Activated T-cell treated with anti-CD3 and anti-CD28 coated beads, Interleukin-2, amount 50 U/mL, for 4 hours (primary cell): ENCODE measurements around the gene PPP1R26. TPM values are rescaled to one million over a fixed set of nuclear protein-coding genes. Genes with fewer than 3 reads are reported as not detected.
"Not testable (repeated sequence)": the region's sequence is repeated elsewhere in the genome, so short reads cannot be mapped to it uniquely, and the experiment has no call there.

Experiments
- ATAC-seq, 2 donors: fragments of 200-7000 bp; cut with Tn5 transposase; one replicate each; pipeline ENCODE4 v1.10.0; 2021
- DNase-seq: peaks from one replicate; pipeline ENCODE4 v3.0.0-alpha.2; 2020
- H3K27me3 Mint-ChIP-seq: one replicate; pipeline ENCODE4 v1.8.0; 2021; ENCODE audit warnings: low read depth, mixed read lengths
- H3K36me3 Mint-ChIP-seq: one replicate; pipeline ENCODE4 v1.8.0; 2022; ENCODE audit warnings: mixed read lengths; ENCODE audit not compliant: insufficient read depth
- H3K4me1 Mint-ChIP-seq: one replicate; pipeline ENCODE4 v1.8.0; 2021; ENCODE audit warnings: low read depth, mixed read lengths
- H3K4me3 Mint-ChIP-seq: one replicate; pipeline ENCODE4 v1.8.0; 2021; ENCODE audit warnings: mild to moderate bottlenecking, moderate library complexity, mixed read lengths
- H3K9me3 Mint-ChIP-seq: one replicate; pipeline ENCODE4 v1.8.0; 2021; ENCODE audit warnings: mixed read lengths
- total RNA-seq, 3 donors: library from RNA; stranded (reverse); gene quantifications; one replicate each; pipeline ENCODE4 v1.2.1, GENCODE V29; 2021

PPP1R26 gene
- total RNA-seq, 3 donors from 2014 or later: 0.94 to 2.4 (median 1.2) TPM

GRCh38 chr9:135525241-135526088 lies 45.9 kb downstream of the PPP1R26 start:
- peaks cover 12% of the 10 kb centered on the region for H3K27me3 Mint-ChIP-seq
- ATAC-seq: no peak
- no peaks in the 10 kb centered on the region for H3K36me3 Mint-ChIP-seq
- no peaks in the 10 kb centered on the region for H3K9me3 Mint-ChIP-seq
- no peak overlapping the region for H3K4me3 Mint-ChIP-seq
- DNase-seq: no peak
- H3K4me1 Mint-ChIP-seq: no peaks in the 10 kb centered on the region

GRCh38 chr9:135526089-135526729 lies 46.6 kb downstream of the PPP1R26 start:
- no peaks in the 10 kb centered on the region for H3K4me1 Mint-ChIP-seq
- ATAC-seq (no peak), DNase-seq (no peak)
- no peaks in the 10 kb centered on the region for H3K9me3 Mint-ChIP-seq
- no peaks in the 10 kb centered on the region for H3K36me3 Mint-ChIP-seq
- H3K27me3 Mint-ChIP-seq: peaks cover 9% of the 10 kb centered on the region
- no peak overlapping the region for H3K4me3 Mint-ChIP-seq

GRCh38 chr9:135526730-135527571 lies 47.4 kb downstream of the PPP1R26 start:
- H3K4me3 Mint-ChIP-seq: no peak overlapping the region
- ATAC-seq (no peak), DNase-seq (no peak)
- no peaks in the 10 kb centered on the region for H3K9me3 Mint-ChIP-seq
- no peaks in the 10 kb centered on the region for H3K4me1 Mint-ChIP-seq
- H3K36me3 Mint-ChIP-seq: no peaks in the 10 kb centered on the region
- H3K27me3 Mint-ChIP-seq: peaks cover 11% of the 10 kb centered on the region

- DNase-seq, H3K9me3 Mint-ChIP-seq, H3K36me3 Mint-ChIP-seq, ATAC-seq, H3K4me1 Mint-ChIP-seq, H3K27me3 Mint-ChIP-seq, H3K4me3 Mint-ChIP-seq: not testable (repeated sequence)
Observed at GRCh38 chr9:135528842-135529435, 49.4 kb downstream of the PPP1R26 start.

GRCh38 chr9:135530146-135530545 lies 50.6 kb downstream of the PPP1R26 start:
- no peaks in the 10 kb centered on the region for H3K4me1 Mint-ChIP-seq
- ATAC-seq: no peak

GRCh38 chr9:135531096-135531495 lies 51.5 kb downstream of the PPP1R26 start:
- H3K4me1 Mint-ChIP-seq: no peaks in the 10 kb centered on the region
- DNase-seq: no peak

More at GRCh38 chr9:135530146-135530545, 50.6 kb downstream of the PPP1R26 start:
- no peak overlapping the region for H3K4me3 Mint-ChIP-seq
- no peak for DNase-seq
- H3K9me3 Mint-ChIP-seq: no peaks in the 10 kb centered on the region
- H3K36me3 Mint-ChIP-seq: no peaks in the 10 kb centered on the region
- H3K27me3 Mint-ChIP-seq: peaks cover 10% of the 10 kb centered on the region

GRCh38 chr9:135533113-135533512 lies 53.5 kb downstream of the PPP1R26 start:
- no peak for DNase-seq
- no peaks in the 10 kb centered on the region for H3K9me3 Mint-ChIP-seq
- no peak for ATAC-seq
- no peaks in the 10 kb centered on the region for H3K36me3 Mint-ChIP-seq
- no peaks in the 10 kb centered on the region for H3K4me1 Mint-ChIP-seq
- no peak overlapping the region for H3K4me3 Mint-ChIP-seq
- peaks cover 19% of the 10 kb centered on the region for H3K27me3 Mint-ChIP-seq

More at GRCh38 chr9:135531096-135531495, 51.5 kb downstream of the PPP1R26 start:
- Mint-ChIP-seq H3K9me3 (no peaks in the 10 kb centered on the region), H3K36me3 (no peaks in the 10 kb centered on the region), H3K27me3 (peaks cover 13% of the 10 kb centered on the region), H3K4me3 (no peak overlapping the region)
- ATAC-seq: no peak

GRCh38 chr9:135533674-135534073 lies 54.1 kb downstream of the PPP1R26 start:
- Mint-ChIP-seq H3K4me1 (no peaks in the 10 kb centered on the region), H3K27me3 (peaks cover 23% of the 10 kb centered on the region), H3K9me3 (no peaks in the 10 kb centered on the region), H3K4me3 (no peak overlapping the region), H3K36me3 (no peaks in the 10 kb centered on the region)
- DNase-seq: no peak
- ATAC-seq: no peak

- H3K4me1 Mint-ChIP-seq, H3K9me3 Mint-ChIP-seq: not testable (repeated sequence)
Observed at GRCh38 chr9:135534192-135534711, 54.7 kb downstream of the PPP1R26 start.

GRCh38 chr9:135534826-135535225 lies 55.2 kb downstream of the PPP1R26 start:
- not testable (repeated sequence) for H3K36me3 Mint-ChIP-seq, H3K4me3 Mint-ChIP-seq, H3K4me1 Mint-ChIP-seq, ATAC-seq, H3K9me3 Mint-ChIP-seq, DNase-seq
- H3K27me3 Mint-ChIP-seq: peaks cover 30% of the 10 kb centered on the region

More at GRCh38 chr9:135534192-135534711, 54.7 kb downstream of the PPP1R26 start:
- not testable (repeated sequence) for ATAC-seq, H3K36me3 Mint-ChIP-seq, H3K4me3 Mint-ChIP-seq, DNase-seq
- H3K27me3 Mint-ChIP-seq: peaks cover 29% of the 10 kb centered on the region

GRCh38 chr9:135535631-135536030 lies 56.0 kb downstream of the PPP1R26 start:
- peaks cover 33% of the 10 kb centered on the region for H3K27me3 Mint-ChIP-seq
- H3K9me3 Mint-ChIP-seq, DNase-seq: not testable (repeated sequence)

GRCh38 chr9:135536216-135536615 lies 56.6 kb downstream of the PPP1R26 start:
- Mint-ChIP-seq H3K9me3 (no peaks in the 10 kb centered on the region), H3K36me3 (no peaks in the 10 kb centered on the region), H3K27me3 (peaks cover 33% of the 10 kb centered on the region), H3K4me1 (no peaks in the 10 kb centered on the region), H3K4me3 (no peak overlapping the region)
- ATAC-seq: no peak
- no peak for DNase-seq

More at GRCh38 chr9:135535631-135536030, 56.0 kb downstream of the PPP1R26 start:
- not testable (repeated sequence) for H3K36me3 Mint-ChIP-seq, ATAC-seq, H3K4me1 Mint-ChIP-seq, H3K4me3 Mint-ChIP-seq
